DOHH2 (cell line): ENCODE measurements around the gene TMEM87B.

Experiments
- H3F3A ChIP-seq: fragments of 200-600 bp; sonication (generic), shearing (Covaris generic); 2 replicates; pipeline ENCODE4 v1.6.0; 2016; ENCODE audit warnings: antibody characterized with exemption, mild to moderate bottlenecking; ENCODE audit not compliant: control insufficient read depth, insufficient read depth
- H3K27ac ChIP-seq: fragments of 200-600 bp; sonication (generic); 2 replicates; pipeline ENCODE4 v1.5.1; 2014; ENCODE audit warnings: low read depth, mild to moderate bottlenecking, low read length, moderate library complexity
- H3K27me3 ChIP-seq: fragments of 200-600 bp; sonication (generic); 2 replicates; pipeline ENCODE4 v1.6.1; 2014; ENCODE audit warnings: mild to moderate bottlenecking, low read length, mixed read lengths; ENCODE audit not compliant: control insufficient read depth
- H3K36me3 ChIP-seq: fragments of 200-600 bp; sonication (generic); 2 replicates; pipeline ENCODE4 v1.6.1; 2014; ENCODE audit warnings: mild to moderate bottlenecking, low read length, moderate library complexity, mixed read lengths; ENCODE audit not compliant: control insufficient read depth
- H3K4me1 ChIP-seq: fragments of 200-600 bp; sonication (generic); 2 replicates; pipeline ENCODE4 v1.6.1; 2014; ENCODE audit warnings: mild to moderate bottlenecking, low read length, mixed read lengths; ENCODE audit not compliant: control insufficient read depth
- H3K4me2 ChIP-seq: fragments of 200-600 bp; sonication (generic); 2 replicates; pipeline ENCODE4 v1.6.0; 2014; ENCODE audit warnings: mild to moderate bottlenecking, low read length, moderate library complexity
- H3K4me3 ChIP-seq: fragments of 200-600 bp; sonication (generic); 2 replicates; pipeline ENCODE4 v1.5.1; 2014; ENCODE audit warnings: mild to moderate bottlenecking, low read length, mixed read lengths
- H3K79me2 ChIP-seq: fragments of 200-600 bp; sonication (generic); 2 replicates; pipeline ENCODE4 v1.6.1; 2014; ENCODE audit warnings: mild to moderate bottlenecking, low read length, mixed read lengths; ENCODE audit not compliant: control insufficient read depth
- H3K9me2 ChIP-seq: fragments of 200-600 bp; sonication (generic); replicated peaks from 2 replicates; pipeline ENCODE4 v1.6.1; 2014; ENCODE audit warnings: mild to moderate bottlenecking, low read length, mixed read lengths; ENCODE audit not compliant: control insufficient read depth
- H3K9me3 ChIP-seq: fragments of 200-600 bp; sonication (generic); 2 replicates; pipeline ENCODE4 v1.6.1; 2014; ENCODE audit warnings: antibody characterized with exemption, low read length, mixed read lengths; ENCODE audit not compliant: control insufficient read depth, insufficient read depth
- H4K20me1 ChIP-seq: fragments of 200-600 bp; sonication (generic); 2 replicates; pipeline ENCODE4 v1.6.0; 2014; ENCODE audit warnings: low read depth, mild to moderate bottlenecking, antibody characterized with exemption, low read length, moderate library complexity; ENCODE audit not compliant: control insufficient read depth, insufficient read depth
- CTCF ChIP-seq: fragments of 200-600 bp; sonication (generic); IDR thresholded peaks from one replicate; pipeline ENCODE4 v1.5.1; 2014; ENCODE audit warnings: antibody characterized with exemption, mild to moderate bottlenecking, low read depth, low read length; ENCODE audit not compliant: poor library complexity, severe bottlenecking
- EZH2phosphoT487 ChIP-seq: fragments of 200-600 bp; sonication (generic); IDR thresholded peaks from 2 replicates; pipeline ENCODE4 v1.6.1; 2017; ENCODE audit warnings: borderline replicate concordance, mild to moderate bottlenecking, antibody characterized with exemption, low read length, moderate library complexity, mixed read lengths

The TMEM87B gene

GRCh38 chr2:112027767-112028166 lies 27.3 kb upstream of the TMEM87B start:
- no peak overlapping the region for H3K4me2 ChIP-seq
- H3K9me2 ChIP-seq = no peaks in the 10 kb centered on the region
- no peaks in the 10 kb centered on the region for H3K79me2 ChIP-seq
- no peak overlapping the region for H3K27ac ChIP-seq
- no peaks in the 10 kb centered on the region for H3K36me3 ChIP-seq
- TF ChIP-seq CTCF = no peak
- no peak for TF ChIP-seq EZH2phosphoT487
- H3K4me1 ChIP-seq = no peaks in the 10 kb centered on the region
- H4K20me1 ChIP-seq = no peaks in the 10 kb centered on the region
- H3K27me3 ChIP-seq = 0 out of 2 replicates have a peak, but pooled peaks cover 5% of the 10 kb centered on the region
- no peaks in the 10 kb centered on the region for H3K9me3 ChIP-seq
- H3F3A ChIP-seq = no peaks in the 10 kb centered on the region
- H3K4me3 ChIP-seq = no peak overlapping the region

GRCh38 chr2:112029164-112029563 lies 25.9 kb upstream of the TMEM87B start:
- Histone ChIP-seq H3K79me2 (no peaks in the 10 kb centered on the region), H3K27me3 (0 out of 2 replicates have a peak, but pooled peaks cover 5% of the 10 kb centered on the region), H3K4me3 (no peak overlapping the region), H3K9me2 (no peaks in the 10 kb centered on the region), H3K9me3 (no peaks in the 10 kb centered on the region), H4K20me1 (no peaks in the 10 kb centered on the region), H3F3A (no peaks in the 10 kb centered on the region), H3K27ac (no peak overlapping the region), H3K4me2 (no peak overlapping the region), H3K4me1 (no peaks in the 10 kb centered on the region), H3K36me3 (no peaks in the 10 kb centered on the region)
- no peak for TF ChIP-seq CTCF
- TF ChIP-seq EZH2phosphoT487 = no peak

GRCh38 chr2:112031473-112032223 lies 23.4 kb upstream of the TMEM87B start:
- Histone ChIP-seq H3K27ac (no peak overlapping the region), H3K9me2 (no peaks in the 10 kb centered on the region), H3K9me3 (no peaks in the 10 kb centered on the region), H3K79me2 (no peaks in the 10 kb centered on the region), H3F3A (no peaks in the 10 kb centered on the region), H3K4me2 (no peak overlapping the region), H3K4me3 (no peak overlapping the region), H4K20me1 (no peaks in the 10 kb centered on the region), H3K36me3 (no peaks in the 10 kb centered on the region), H3K27me3 (0 out of 2 replicates have a peak, but pooled peaks cover 5% of the 10 kb centered on the region), H3K4me1 (no peaks in the 10 kb centered on the region)
- TF ChIP-seq EZH2phosphoT487 (no peak), CTCF (no peak)
